ENCODE results near the gene CELSR1.

CELSR1 gene

DNA sequence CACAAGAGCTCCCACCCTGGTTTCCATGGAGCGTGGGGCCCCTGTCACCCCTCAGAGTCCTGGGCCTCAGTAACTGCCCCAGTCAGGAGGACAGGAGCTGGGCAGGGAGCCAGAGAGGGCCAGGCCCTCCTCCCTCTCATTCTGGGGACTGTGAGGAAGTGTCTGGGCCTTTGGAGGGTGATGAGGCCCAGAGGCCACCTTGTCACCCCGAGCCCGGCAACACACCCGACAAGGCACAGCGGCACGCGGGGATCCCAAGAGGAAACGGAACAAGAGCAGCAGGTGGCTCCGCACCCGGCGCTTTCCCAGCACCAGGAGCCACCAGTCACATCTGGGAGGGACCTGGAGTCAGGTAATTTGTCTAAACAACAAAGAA is 72.1 kb downstream of the CELSR1 start:
- DNase-seq (ENCODE audit: extremely low read depth, low read depth): no peak
- TF ChIP-seq, protein P1, sequence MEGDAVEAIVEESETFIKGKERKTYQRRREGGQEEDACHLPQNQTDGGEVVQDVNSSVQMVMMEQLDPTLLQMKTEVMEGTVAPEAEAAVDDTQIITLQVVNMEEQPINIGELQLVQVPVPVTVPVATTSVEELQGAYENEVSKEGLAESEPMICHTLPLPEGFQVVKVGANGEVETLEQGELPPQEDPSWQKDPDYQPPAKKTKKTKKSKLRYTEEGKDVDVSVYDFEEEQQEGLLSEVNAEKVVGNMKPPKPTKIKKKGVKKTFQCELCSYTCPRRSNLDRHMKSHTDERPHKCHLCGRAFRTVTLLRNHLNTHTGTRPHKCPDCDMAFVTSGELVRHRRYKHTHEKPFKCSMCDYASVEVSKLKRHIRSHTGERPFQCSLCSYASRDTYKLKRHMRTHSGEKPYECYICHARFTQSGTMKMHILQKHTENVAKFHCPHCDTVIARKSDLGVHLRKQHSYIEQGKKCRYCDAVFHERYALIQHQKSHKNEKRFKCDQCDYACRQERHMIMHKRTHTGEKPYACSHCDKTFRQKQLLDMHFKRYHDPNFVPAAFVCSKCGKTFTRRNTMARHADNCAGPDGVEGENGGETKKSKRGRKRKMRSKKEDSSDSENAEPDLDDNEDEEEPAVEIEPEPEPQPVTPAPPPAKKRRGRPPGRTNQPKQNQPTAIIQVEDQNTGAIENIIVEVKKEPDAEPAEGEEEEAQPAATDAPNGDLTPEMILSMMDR (IDR thresholded peaks at IDR 0.05; ENCODE audit: low read depth, low read length, missing control alignments): no peak
- H3K4me3 ChIP-seq (replicated peaks; ENCODE audit: low read depth, low read length): no peak overlapping the region

DNA sequence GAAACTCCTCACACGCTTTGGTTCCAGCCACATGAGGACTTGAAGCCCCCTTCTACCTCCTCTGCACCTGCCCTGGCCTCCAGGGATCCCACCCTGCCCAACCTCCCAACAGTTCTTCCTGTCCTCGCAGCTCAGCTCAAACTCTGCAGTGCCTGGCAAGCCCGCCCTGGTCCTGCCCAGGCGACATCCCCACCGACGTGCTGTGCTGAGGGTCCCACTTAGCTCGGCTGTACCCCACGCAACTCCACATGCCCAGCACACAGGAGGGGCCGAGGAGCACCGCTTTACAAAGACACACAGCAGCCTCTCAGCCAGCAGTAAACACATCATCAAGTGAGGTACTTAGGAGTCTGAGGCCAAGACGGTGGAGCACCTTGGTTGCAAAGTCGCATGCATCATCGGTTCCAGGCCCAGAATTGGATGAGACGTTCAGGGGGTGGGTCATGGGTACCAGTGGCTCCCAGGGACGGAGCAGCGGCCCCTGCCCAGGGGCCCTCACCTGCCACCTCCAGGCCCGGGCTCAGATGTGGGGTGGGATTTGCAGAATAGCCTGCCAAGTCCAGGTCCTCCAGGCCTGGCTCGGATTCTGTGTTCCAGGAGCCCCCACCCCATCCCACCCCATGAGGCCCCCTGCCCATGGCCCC is 72.6 kb downstream of the CELSR1 start:
- TF ChIP-seq, protein P1 (IDR thresholded peaks at IDR 0.05; ENCODE audit: low read depth, low read length, missing control alignments): no peak
- no peak overlapping the region for H3K4me3 ChIP-seq (replicated peaks; ENCODE audit: low read depth, low read length)
- no peak for DNase-seq (ENCODE audit: extremely low read depth, low read depth)

DNA sequence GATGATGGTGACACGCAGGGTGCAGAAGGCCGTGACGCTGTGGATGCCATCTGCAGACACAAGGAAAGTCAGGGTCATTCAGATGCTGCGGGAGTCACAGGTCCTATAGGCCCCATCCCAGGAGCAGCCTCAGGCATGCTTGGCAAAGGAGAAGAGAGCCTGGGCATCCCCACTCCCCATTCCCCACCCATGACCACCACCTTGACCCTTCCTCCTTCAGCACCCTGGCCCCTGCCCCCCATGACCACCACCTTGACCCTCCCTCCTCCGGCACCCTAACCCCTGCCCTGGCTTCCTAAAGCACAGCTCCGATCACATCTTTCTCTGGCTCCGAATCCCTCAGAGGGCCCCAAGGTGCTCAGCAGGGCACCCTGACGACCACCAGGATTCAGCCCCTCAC is 73.1 kb downstream of the CELSR1 start:
- DNase-seq (ENCODE audit: extremely low read depth, low read depth): no peak
- no peak overlapping the region for H3K4me3 ChIP-seq (replicated peaks; ENCODE audit: low read depth, low read length)
- TF ChIP-seq, protein P1 (IDR thresholded peaks at IDR 0.05; ENCODE audit: low read depth, low read length, missing control alignments): no peak

DNA sequence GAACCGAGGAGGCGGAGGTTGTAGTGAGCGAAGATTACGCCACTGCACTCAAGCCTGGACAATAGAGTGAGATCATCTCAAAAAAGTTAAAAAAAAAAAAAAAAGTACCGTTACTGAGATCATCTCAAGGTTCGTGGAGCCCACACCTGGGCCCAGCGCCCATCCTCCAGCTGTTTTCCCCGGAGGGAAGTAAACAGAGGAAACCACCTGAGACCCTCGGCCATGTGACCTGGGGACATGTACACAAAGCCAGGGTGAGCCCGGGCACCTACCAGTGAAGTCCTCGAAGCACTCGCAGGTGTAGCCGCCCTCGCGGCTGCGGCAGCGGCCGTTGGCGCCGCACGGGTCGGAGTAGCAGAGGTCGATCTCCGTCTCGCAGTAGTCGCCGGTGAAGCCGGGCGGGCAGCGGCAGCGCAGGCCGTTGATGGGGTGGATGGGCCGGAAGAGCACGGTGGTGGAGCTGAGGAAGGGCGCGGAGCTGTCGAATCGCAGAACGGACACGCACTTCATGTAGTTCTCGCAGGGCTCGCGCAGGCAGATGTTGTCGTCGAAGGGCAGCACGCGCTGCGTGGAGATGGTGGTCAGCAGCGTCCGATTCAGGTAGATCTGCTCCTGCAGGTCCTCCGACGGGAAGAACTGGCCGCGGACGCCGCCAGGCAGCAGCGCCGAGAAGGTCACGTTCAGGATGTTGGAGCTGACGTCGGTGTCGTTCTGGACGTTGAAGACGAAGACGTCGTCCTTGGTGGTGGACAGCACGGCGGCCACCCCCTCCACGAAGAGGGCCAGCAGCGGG is 73.8 kb downstream of the CELSR1 start:
- no peak for DNase-seq (ENCODE audit: extremely low read depth, low read depth)

DNA sequence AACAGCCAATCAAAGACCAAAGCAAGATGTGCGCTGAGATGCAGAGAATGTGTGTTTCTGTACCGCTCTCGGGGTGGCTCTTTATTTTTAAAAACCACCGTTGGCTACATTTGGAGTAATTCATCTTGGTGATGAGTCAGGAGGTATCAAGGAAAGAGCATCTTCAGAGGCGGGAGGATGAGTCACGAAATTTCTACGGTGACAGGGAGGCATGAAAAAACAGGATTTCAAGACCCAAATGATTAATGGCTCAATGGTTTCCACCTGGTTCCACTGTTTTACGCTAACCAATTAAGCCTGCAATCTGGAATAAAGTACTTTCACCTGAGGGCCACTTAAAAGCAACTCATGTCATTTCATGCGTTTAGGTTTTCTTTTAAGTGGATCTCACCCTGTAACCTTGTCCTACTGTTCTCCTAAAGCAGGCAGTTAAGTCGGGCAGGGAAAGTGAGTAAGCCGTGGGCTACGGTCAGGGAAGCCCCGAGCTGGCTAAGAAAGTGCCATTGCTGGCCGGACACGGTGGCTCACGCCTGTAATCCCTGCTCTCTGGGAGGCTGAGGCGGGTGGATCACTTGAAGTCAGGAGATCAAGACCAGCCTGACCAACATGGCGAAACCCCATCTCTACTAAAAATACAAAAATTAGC is 74.6 kb downstream of the CELSR1 start:
- DNase-seq (ENCODE audit: extremely low read depth, low read depth): peak; percentile 51

More for the DNA sequence above, 73.8 kb downstream of the CELSR1 start:
- no peak overlapping the region for H3K4me3 ChIP-seq (replicated peaks; ENCODE audit: low read depth, low read length)
- TF ChIP-seq, protein P1 (IDR thresholded peaks at IDR 0.05; ENCODE audit: low read depth, low read length, missing control alignments): no peak

DNA sequence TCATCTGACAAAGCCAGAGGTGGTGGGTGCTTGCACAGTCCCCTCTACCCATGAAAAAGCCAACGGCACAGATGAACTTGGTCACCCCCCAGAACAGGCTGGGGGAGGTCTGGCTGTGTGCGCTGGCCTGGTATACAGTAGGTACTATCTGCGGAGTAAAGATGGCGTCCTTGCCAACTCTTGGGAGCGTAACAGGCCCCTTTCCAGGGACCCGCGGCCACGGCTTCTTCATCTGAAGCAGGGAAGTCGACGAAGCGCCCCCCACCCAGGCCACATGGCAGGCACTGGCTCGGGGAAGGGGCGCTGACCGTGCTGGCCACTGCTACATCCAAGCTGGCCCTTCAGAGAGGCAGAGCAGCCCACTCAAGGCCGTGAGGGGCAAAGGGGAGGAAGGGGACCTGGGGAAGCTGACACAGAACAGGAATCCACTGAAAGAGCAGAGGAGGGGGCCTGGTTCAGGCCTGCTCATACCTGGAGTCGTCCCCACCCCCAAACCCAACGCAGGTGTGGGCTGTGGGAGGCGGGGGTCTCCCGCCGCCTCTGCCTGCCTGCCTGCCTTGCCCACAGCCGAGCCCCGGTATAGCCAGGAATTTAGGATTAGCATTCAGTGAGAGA is 75.7 kb downstream of the CELSR1 start:
- DNase-seq (ENCODE audit: extremely low read depth, low read depth): no peak
- H3K4me3 ChIP-seq (replicated peaks; ENCODE audit: low read depth, low read length): no peak overlapping the region
- TF ChIP-seq, protein P1 (IDR thresholded peaks at IDR 0.05; ENCODE audit: low read depth, low read length, missing control alignments): no peak

More for the DNA sequence above, 74.6 kb downstream of the CELSR1 start:
- TF ChIP-seq, protein P1 (IDR thresholded peaks at IDR 0.05; ENCODE audit: low read depth, low read length, missing control alignments): no peak
- H3K4me3 ChIP-seq (replicated peaks; ENCODE audit: low read depth, low read length): no peak overlapping the region
